Neural progenitor cell (in vitro differentiated cells): ENCODE data around the gene CASP9.
"Not testable (repeated sequence)": the region's sequence is repeated elsewhere in the genome, so short reads cannot be mapped to it uniquely, and the experiment has no call there.

Source experiments
- CTCF ChIP-seq: fragments of 200-600 bp; sonication (generic); IDR thresholded peaks from 2 replicates; pipeline ENCODE4 v1.5.1; 2017; ENCODE audit warnings: antibody characterized with exemption, mild to moderate bottlenecking
- EZH2 ChIP-seq: fragments of 200-600 bp; sonication (generic); IDR thresholded peaks from 2 replicates; pipeline ENCODE4 v1.6.1; 2017; ENCODE audit warnings: antibody characterized with exemption, mild to moderate bottlenecking, moderate library complexity

- TF ChIP-seq EZH2, CTCF: not testable (repeated sequence)
Observed at GRCh38 chr1:15484443-15484842, 39.6 kb downstream of the CASP9 start.
